ENCODE measurements around the gene TRAPPC10.
"Not testable (repeated sequence)": the region's sequence is repeated elsewhere in the genome, so short reads cannot be mapped to it uniquely, and the experiment has no call there.

Gene TRAPPC10

DNA sequence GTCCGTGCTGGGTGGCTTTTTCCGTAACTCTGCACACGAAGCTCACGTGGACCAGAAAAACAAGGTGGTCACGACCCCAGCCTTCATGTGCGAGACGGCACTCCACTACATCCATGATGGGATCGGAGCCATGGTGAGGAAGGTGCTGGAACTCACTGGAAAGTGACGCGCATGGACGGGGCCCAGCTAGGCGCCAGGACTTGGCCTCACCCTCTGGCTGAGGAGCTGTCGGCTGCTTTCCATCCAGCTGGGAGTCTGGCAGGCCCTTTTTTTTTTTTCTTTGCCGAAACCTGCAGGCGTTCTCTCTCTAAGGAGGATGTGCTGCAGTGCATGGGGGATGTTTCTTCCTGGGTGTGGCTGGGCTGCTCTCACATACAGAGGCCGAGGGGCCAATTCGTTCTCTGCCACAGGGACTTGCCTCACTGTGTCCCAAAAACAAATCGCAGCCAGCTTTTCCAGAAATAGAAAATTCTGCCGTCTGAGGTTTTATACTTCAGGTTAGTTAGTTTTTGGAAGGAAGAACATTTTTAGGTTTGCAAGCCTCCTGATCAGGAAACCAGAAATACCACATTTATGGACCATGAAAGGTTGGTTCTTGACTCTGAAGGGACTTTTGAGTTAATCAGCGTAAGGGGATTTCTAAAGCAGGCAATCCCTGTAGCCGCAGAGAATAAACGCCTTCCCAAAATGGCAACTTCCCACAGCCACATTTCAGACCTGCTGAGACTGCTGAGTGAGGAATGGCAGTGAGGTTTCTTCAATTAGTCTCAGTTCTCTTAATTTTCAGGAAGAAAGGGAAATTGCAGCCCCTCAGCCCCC, 132.9 kb downstream of the TRAPPC10 start:
- not testable (repeated sequence) for H3K9ac ChIP-seq; H3K79me2 ChIP-seq (ENCODE audit: insufficient read depth, low read depth); H3K36me3 ChIP-seq (ENCODE audit: insufficient read depth); H2AFZ ChIP-seq (ENCODE audit: low read depth); H3K27ac ChIP-seq; H3K4me1 ChIP-seq (ENCODE audit: low read depth, poor library complexity, severe bottlenecking); H3K27me3 ChIP-seq (ENCODE audit: insufficient read depth, low read depth); H4K20me1 ChIP-seq (ENCODE audit: insufficient read depth); H3K4me2 ChIP-seq; H3K4me3 ChIP-seq (IDR thresholded peaks at IDR 0.05; ENCODE audit: insufficient read depth, low read depth, low read length)

DNA sequence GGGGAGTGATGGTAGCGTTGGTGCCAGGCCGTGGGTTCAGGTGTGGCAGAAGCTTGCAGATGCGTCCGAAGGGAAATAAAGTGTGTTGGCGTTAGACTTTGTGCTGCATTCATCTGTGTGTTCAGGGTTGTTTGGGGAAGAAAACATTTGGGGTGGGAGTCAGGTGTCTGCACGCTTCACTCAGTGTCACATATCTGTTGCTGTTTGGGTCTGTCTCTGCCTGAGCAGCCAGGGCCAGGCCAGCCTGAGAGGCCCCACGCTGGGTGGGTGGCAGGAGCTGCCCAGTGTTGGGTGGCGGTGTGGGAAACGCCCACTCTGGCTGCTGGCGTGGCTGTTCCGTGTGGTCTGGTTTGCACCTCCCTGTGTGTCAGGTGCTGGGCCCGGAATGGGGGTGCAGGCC, 133.5 kb downstream of the TRAPPC10 start:
- H3K4me2 ChIP-seq; H3K27ac ChIP-seq; H4K20me1 ChIP-seq (ENCODE audit: insufficient read depth); H3K4me1 ChIP-seq (ENCODE audit: low read depth, poor library complexity, severe bottlenecking); H3K36me3 ChIP-seq (ENCODE audit: insufficient read depth); H3K27me3 ChIP-seq (ENCODE audit: insufficient read depth, low read depth); H3K79me2 ChIP-seq (ENCODE audit: insufficient read depth, low read depth); H3K4me3 ChIP-seq (IDR thresholded peaks at IDR 0.05; ENCODE audit: insufficient read depth, low read depth, low read length); H3K9ac ChIP-seq; H2AFZ ChIP-seq (ENCODE audit: low read depth): not testable (repeated sequence)

DNA sequence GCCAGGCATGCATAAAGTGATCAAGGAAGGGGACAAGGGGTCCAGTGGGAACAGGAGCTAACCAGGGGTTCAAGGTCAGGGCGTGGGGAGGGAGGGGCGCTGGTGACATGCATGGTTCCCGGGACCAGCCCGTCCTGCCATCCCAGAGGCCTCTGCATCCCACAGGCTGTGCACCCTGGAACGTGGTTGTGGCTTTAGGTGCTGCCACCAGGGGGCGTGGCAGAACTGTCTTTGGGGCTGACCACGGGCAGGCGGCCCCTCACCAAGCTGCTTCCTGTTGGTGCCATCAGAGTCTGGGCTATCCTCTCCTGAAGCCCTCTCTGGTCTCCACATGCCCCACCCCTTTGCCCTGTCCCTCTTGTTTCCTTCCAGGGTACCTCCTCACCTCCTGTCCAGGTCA, 135.0 kb downstream of the TRAPPC10 start:
- not testable (repeated sequence) for H3K9ac ChIP-seq; H3K27me3 ChIP-seq (ENCODE audit: insufficient read depth, low read depth); H3K4me1 ChIP-seq (ENCODE audit: low read depth, poor library complexity, severe bottlenecking); H3K27ac ChIP-seq; H4K20me1 ChIP-seq (ENCODE audit: insufficient read depth); H3K79me2 ChIP-seq (ENCODE audit: insufficient read depth, low read depth); H3K4me3 ChIP-seq (IDR thresholded peaks at IDR 0.05; ENCODE audit: insufficient read depth, low read depth, low read length); H2AFZ ChIP-seq (ENCODE audit: low read depth); H3K4me2 ChIP-seq; H3K36me3 ChIP-seq (ENCODE audit: insufficient read depth)

DNA sequence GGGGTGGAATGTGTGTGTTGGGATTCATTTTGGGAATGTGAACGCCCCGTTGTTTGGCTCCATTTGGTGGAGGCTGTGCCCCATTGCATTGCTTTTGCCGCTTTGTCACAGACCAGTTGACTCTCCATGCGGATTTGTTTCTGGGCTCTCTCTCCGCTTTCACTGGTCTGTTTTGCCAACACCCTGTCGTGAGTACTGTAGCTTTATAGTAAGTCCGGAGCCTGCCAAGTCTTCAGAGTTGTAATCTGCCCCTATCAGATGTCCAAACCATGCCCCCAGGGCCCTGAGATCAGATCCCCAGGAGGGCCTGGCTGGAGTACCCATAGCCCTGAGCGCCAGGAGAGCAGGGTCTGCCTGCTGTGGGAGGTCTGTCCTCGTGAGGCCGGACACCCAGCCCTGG, 138.1 kb downstream of the TRAPPC10 start:
- H4K20me1 ChIP-seq (ENCODE audit: insufficient read depth); H3K36me3 ChIP-seq (ENCODE audit: insufficient read depth); H3K79me2 ChIP-seq (ENCODE audit: insufficient read depth, low read depth); H3K9ac ChIP-seq; H2AFZ ChIP-seq (ENCODE audit: low read depth); H3K4me3 ChIP-seq (IDR thresholded peaks at IDR 0.05; ENCODE audit: insufficient read depth, low read depth, low read length); H3K27me3 ChIP-seq (ENCODE audit: insufficient read depth, low read depth); H3K4me1 ChIP-seq (ENCODE audit: low read depth, poor library complexity, severe bottlenecking); H3K4me2 ChIP-seq; H3K27ac ChIP-seq: not testable (repeated sequence)

DNA sequence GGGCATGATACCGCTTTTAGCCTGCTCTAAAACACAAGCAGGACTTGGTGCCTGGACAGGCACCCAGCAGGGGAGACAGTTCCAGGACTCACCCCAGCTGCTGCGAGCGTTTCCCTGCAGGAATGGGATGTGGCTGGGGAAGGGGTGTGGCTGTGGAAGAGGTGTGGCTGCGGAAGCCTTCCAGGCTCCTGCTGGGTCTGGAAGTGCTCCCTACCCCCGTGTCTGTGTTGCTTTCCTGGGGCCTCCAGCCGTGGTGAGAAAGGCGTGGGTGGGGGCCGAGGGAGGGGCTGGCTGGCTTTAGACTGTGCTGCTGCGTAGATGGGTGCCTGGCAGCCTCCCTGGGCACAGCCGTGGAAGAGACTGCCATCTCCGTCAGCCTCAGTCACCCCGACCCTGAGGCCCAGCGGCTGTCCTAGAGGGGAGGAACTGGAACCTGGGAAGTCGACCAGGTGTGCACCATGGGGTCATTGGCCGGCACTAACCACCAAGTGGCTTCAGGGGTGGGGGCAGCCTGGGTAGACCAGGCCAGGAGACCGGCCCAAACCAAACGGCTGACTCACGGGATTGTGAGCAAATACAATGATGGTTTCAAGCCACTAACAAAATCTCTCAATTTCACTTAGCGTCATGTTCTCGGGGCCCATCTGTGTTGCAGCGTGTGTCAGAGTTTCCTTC, 141.2 kb downstream of the TRAPPC10 start:
- H3K4me1 ChIP-seq (ENCODE audit: low read depth, poor library complexity, severe bottlenecking); H3K4me2 ChIP-seq; H3K36me3 ChIP-seq (ENCODE audit: insufficient read depth); H4K20me1 ChIP-seq (ENCODE audit: insufficient read depth); H3K4me3 ChIP-seq (IDR thresholded peaks at IDR 0.05; ENCODE audit: insufficient read depth, low read depth, low read length); H3K79me2 ChIP-seq (ENCODE audit: insufficient read depth, low read depth); H3K27me3 ChIP-seq (ENCODE audit: insufficient read depth, low read depth); H2AFZ ChIP-seq (ENCODE audit: low read depth): not testable (repeated sequence)
- Histone ChIP-seq H3K27ac (peak overlapping the region; percentile 81), H3K9ac (0 out of 2 replicates have a peak overlapping the region, but pooled peaks have one; percentile 47)

DNA sequence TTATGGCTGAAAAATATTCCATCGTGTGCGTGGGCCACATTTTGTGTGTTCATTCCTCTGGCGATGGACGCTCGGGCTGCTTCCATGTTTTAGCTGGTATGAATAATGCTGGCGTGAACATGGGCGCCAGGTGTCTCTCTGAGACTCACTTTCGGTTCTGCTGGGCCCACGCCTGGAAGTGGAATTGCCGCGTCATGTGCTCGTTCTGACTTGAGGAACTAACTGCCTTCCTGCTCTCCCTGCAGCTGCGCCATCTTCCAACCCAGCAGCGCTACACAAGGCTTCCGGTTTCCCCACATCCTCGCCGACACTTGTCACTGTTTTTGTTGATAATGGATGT, 141.8 kb downstream of the TRAPPC10 start:
- H3K4me1 ChIP-seq (ENCODE audit: low read depth, poor library complexity, severe bottlenecking); H3K4me2 ChIP-seq; H3K79me2 ChIP-seq (ENCODE audit: insufficient read depth, low read depth); H3K4me3 ChIP-seq (IDR thresholded peaks at IDR 0.05; ENCODE audit: insufficient read depth, low read depth, low read length); H3K27me3 ChIP-seq (ENCODE audit: insufficient read depth, low read depth); H3K36me3 ChIP-seq (ENCODE audit: insufficient read depth); H2AFZ ChIP-seq (ENCODE audit: low read depth); H4K20me1 ChIP-seq (ENCODE audit: insufficient read depth): not testable (repeated sequence)
- H3K27ac ChIP-seq, result peak overlapping the region; percentile 81
- H3K9ac ChIP-seq, result 0 out of 2 replicates have a peak overlapping the region, but pooled peaks have one; percentile 47

DNA sequence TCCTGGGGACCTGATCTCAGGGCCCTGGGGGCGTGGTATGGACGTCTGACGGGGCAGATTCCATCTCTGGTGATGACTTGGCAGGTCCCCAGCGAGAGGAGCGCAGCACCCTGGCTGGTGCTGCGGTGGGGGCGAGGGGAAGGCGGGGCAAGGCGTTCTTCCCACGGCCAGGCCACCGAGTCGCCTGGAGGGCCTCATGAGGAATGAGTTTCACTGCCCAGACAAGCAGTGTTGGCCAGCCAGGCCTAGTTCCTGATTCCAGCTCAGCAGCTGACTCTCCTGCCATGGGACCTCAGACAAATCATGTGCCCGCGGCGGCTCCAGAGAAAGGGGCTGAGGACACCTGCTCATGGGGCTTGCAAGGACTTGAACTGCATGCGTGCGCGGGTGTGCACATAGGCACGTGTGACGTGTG, 142.7 kb downstream of the TRAPPC10 start:
- H3K9ac ChIP-seq; H3K4me1 ChIP-seq (ENCODE audit: low read depth, poor library complexity, severe bottlenecking); H3K27me3 ChIP-seq (ENCODE audit: insufficient read depth, low read depth); H3K27ac ChIP-seq; H3K79me2 ChIP-seq (ENCODE audit: insufficient read depth, low read depth); H3K36me3 ChIP-seq (ENCODE audit: insufficient read depth); H4K20me1 ChIP-seq (ENCODE audit: insufficient read depth); H3K4me3 ChIP-seq (IDR thresholded peaks at IDR 0.05; ENCODE audit: insufficient read depth, low read depth, low read length); H3K4me2 ChIP-seq; H2AFZ ChIP-seq (ENCODE audit: low read depth): not testable (repeated sequence)

DNA sequence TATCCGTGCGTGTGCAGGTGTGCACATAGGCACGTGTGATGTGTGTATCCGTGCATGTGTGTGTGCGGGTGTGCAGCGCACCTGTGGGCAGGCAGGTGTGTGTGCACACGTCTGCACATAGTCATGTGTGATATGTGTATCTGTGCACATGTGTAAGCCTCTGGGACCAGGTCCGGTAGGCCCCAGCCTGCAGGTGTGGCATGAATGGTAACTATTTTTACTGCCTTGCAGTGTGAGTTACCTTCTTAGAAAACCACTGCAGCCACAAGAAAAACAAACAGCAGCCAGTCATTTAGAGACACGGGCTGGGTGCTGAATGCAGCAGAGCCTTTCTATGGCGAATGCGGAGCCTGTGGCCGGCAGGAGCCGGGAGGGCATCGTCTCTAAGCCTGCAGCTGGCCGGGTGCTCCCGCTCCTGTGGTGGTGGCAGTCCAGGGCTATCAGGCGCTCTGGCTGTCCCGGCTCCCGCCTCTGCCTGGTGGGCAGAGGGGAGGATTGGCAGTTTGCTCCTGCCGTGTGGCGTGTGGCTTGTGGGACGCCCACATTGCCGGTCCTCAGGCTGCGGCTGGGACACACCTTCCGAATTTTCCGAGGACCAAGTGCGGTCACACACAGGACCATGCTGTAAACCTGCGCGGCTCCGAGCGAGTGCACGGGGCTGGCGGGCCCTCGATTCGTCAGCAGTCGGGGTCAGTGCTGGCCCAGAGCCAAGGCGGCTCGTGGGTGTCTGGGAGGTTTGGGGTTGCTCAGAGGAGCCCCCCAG, 143.3 kb downstream of the TRAPPC10 start:
- not testable (repeated sequence) for H3K4me3 ChIP-seq (IDR thresholded peaks at IDR 0.05; ENCODE audit: insufficient read depth, low read depth, low read length); H4K20me1 ChIP-seq (ENCODE audit: insufficient read depth); H3K4me2 ChIP-seq; H3K27ac ChIP-seq; H3K27me3 ChIP-seq (ENCODE audit: insufficient read depth, low read depth); H3K9ac ChIP-seq; H3K79me2 ChIP-seq (ENCODE audit: insufficient read depth, low read depth); H3K4me1 ChIP-seq (ENCODE audit: low read depth, poor library complexity, severe bottlenecking); H2AFZ ChIP-seq (ENCODE audit: low read depth); H3K36me3 ChIP-seq (ENCODE audit: insufficient read depth)

DNA sequence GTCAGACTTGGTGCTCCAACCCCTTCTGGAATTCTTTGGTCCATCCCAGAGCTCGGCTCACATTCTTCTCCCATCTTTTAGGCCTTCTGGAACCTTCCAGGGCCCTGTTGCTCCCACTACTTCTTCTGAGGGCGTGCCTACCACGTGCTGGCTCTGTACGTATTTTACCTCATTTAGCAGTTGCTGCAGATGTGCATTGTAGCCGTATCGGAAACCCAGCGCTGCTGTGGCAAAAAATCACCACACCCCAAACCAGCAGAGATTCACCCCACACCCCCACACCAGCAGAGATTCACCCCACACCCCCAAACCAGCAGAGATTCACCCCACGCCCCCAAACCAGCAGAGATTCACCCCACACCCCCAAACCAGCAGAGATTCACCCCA, 143.9 kb downstream of the TRAPPC10 start:
- not testable (repeated sequence) for H2AFZ ChIP-seq (ENCODE audit: low read depth); H3K4me3 ChIP-seq (IDR thresholded peaks at IDR 0.05; ENCODE audit: insufficient read depth, low read depth, low read length); H3K27ac ChIP-seq; H3K4me1 ChIP-seq (ENCODE audit: low read depth, poor library complexity, severe bottlenecking); H3K4me2 ChIP-seq; H3K36me3 ChIP-seq (ENCODE audit: insufficient read depth); H3K79me2 ChIP-seq (ENCODE audit: insufficient read depth, low read depth); H4K20me1 ChIP-seq (ENCODE audit: insufficient read depth); H3K27me3 ChIP-seq (ENCODE audit: insufficient read depth, low read depth); H3K9ac ChIP-seq
